ENCODE measurements around the gene GABBR1.

GABBR1 gene

GRCh38 chr6:29652198-29652584 is 19.2 kb upstream of the GABBR1 start:
- DNase-seq = no peak

DNA sequence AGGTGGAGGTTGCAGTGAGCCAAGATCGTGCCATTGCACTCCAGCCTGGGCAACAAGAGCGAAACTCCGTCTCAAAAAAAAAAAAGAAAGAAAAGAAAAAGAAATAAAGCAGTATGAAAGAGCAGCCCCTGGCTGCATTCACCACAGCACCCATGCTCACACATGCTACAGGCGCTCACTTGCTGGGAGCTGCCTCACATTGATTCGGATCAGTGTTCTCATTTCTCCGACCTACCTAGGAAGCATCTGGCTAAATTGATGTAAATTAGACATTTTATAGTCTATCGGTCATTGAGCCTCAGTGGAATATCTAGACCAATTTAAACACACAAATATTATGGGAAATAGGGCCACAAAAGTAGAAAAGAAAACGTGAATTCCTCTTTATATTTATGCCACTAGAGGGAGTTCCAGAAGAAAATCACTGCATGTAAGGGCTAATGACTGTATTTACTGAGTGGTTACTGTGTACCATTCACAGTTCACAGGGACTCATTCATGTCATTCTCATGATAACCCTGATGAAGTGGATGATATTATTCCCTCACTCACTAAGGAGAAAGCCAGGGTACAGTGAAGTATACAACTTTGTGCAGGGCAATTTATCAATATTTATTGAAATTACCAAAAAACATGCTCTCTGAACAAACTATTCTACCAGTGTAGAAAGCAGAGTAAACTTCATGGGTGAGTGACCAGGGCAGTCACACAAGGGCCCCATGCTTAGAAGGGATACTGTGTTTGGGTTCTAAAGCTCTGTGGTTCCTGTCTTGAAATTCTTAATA is 18.6 kb upstream of the GABBR1 start:
- peak; percentile 10 for DNase-seq

DNA sequence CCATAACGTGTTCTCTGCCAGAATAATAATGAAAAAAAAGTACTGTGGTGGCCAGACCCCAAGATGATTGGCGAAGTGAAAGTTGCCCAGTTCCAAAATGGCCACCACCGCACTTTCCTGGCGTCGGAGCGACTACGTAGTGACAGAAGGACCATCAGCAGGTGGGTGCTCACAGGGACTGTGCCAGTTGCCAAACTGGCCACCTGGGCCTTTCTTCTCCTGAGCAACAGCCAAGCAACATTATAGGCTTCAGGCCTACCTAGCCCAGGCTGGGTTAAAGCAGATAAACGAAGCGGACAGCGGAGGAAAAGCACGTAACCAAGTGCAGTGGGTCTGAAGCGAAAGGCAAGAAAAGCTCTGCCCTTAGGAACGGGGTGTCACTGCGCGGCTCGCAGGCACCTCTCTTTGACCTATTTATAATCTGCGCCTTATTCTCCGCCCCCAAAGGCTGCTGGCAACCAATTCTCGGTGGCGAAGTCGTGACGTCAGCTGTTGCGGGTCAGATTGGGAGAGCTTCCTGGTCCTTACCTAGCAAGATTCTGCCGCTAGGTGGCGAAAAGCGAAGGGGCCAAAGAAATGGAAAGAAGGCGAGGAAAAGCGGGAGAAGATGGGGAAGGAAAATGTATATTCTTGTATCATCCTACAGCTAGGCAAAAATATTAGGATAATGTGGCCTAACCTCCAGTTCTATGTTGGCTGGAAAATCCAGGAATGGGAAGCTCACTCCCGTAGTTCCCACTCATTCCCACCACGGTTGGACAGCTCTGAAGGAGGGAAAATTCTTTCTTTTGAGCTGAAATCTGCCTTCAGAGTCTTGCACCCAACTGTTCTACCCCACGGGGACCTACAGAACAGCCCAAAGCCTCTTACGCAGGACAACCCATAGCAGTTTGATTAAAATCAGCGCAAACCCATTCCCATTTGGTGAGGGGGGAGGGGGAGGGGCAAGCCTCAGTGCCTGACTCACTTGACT is 17.0 kb upstream of the GABBR1 start:
- DNase-seq = peak; percentile 99

DNA sequence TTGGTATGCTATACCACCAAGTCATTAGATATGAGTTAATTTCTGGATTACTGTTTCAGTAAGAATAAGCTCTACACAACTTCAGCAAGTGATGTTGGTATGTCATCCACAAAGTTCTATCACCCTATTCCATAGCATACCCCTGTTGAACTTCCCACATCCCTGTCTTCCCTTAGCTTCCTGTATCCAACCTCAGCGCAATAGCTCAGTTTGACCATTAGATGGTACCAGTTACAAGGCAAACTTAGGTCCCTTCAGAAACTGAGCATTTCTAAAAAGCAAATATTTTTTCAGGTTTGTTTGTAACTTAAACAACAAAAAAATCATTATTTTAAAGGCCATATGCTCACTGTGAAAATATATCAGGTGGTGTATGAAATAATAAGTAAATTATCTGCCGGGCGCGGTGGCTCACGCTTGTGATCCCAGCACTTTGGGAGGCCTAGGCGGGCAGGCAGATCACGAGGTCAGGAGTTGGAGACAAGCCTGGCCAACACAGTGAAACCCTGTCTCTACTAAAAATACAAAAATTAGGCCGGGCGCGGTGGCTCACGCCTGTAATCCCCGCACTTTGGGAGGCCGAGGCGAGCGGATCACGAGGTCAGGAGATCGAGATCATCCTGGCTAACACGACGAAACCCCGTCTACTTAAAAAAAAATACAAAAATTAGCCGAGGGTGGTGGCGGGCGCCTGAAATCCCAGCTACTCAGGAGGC is 15.1 kb upstream of the GABBR1 start:
- peak; percentile 60 for DNase-seq

DNA sequence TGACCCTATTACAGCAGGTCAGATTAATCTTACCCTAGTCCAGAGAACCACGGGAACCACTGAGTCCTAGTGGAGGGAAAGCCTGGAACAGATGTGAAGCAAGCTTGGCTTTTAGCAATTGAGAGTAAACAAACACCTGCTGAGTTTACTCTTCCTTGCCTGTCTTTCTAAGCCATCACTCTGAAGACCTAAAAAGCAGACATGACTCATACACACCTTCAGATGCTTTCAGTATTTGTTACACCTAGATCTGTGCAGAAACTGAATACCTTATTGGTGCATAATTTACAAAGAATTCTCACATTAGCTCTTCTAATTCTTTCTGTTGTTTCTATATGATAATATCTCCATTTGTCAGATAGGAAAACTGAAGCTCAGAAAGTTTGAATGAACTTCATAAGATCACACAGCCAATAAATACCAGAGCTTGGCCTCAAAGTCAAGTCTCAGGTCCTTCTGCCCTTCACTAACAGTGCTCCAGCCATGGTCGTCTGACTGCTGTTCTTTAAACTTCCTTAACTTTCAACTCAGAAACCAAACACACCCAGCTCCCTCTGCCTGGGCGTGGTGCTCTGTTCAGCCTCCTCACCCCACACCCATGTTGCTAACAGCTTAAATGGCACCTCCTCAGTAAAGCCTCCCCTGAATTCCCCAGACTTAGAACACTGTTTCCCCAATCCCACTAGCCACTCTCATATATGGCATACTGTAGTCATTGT is 8.6 kb upstream of the GABBR1 start:
- no peak for DNase-seq

- no peak for DNase-seq
Measured at GRCh38 chr6:29637247-29637646, 4.3 kb upstream of the GABBR1 start.

GRCh38 chr6:29633534-29633905 is 537 bp upstream of the GABBR1 start:
- DNase-seq = peak; percentile 59

GRCh38 chr6:29631860-29632731 is 887 bp downstream of the GABBR1 start:
- peak; percentile 81 for DNase-seq

GRCh38 chr6:29631209-29631810 is 1.7 kb downstream of the GABBR1 start:
- DNase-seq = no peak

DNA sequence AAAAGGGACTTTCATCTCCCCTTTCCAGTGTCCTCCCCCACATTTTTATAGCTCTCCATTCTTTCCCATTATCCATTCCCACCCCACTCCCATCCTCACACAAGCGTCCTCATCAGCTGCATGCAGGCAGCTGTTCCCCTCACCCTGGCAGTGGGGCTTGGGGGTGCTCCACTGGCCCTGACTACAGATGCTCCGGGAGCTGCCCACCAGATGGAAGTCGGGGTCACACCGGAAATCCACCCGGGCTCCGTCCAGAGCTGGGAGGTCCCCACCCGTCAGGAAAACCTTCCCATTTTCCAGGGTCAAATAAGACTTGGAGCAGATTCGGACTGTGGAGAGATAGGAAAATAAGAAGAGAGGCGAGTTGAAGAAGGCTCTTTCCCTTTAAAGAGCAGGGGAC is 2.7 kb downstream of the GABBR1 start:
- DNase-seq = no peak

- no peak for DNase-seq
Measured at GRCh38 chr6:29629571-29629970, 3.4 kb downstream of the GABBR1 start.

GRCh38 chr6:29628419-29629281 is 4.3 kb downstream of the GABBR1 start:
- DNase-seq = peak; percentile 76

- peak; percentile 53 for DNase-seq
Measured at GRCh38 chr6:29627755-29628418, 5.1 kb downstream of the GABBR1 start.

DNA sequence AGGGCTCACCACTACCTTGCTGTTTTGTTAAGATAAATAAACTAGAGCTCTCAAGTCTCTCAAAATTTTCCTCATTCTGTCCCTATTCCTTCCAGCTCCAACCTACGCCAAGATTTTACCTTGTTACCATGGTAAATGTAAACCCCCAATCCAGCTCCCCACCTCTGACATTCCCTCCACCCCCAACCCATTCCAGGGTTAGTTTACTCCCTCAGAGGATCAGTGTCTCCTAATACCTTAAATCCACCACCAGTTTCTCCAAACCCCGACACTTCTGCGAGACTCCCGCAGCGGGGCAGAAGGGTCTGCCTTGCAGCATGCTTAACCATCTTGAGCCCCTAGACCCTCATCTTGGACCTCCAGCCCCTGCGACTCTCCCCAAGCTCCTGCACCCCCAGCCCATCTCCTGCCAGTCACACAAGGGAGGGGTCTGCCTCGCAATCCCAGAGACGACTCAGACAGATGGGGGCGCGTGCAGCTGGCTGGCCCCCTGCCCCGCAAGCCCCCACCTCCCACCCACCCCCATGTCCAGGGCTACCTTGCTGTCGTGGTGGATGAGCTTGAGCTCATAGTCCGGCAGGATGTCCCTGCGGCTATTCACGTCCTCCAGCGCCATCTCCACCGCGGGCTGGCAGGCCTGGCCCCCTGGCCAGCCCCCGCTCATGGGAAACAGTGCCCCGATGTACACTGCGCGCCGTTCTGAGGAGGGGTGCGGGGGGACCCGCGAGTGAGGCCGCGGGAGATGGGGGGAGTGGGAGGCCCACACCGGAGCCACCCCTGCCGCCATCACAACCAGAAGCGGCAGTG is 5.8 kb downstream of the GABBR1 start:
- no peak for DNase-seq

GRCh38 chr6:29625337-29625930 is 7.5 kb downstream of the GABBR1 start:
- DNase-seq = no peak

- no peak for DNase-seq
Measured at GRCh38 chr6:29624520-29624961, 8.4 kb downstream of the GABBR1 start.

- DNase-seq = no peak
Measured at GRCh38 chr6:29620630-29621029, 12.4 kb downstream of the GABBR1 start.

- no peak for DNase-seq
Measured at GRCh38 chr6:29619578-29620160, 13.3 kb downstream of the GABBR1 start.

All from NCI-H345 (cell line).